ENCODE measurements around the gene PALMD. TPM values are rescaled to one million over a fixed set of nuclear protein-coding genes. Genes with fewer than 3 reads are reported as not detected.

Gene PALMD
- total RNA-seq, 1 donor from 2014 or later, result 1.3 TPM

DNA sequence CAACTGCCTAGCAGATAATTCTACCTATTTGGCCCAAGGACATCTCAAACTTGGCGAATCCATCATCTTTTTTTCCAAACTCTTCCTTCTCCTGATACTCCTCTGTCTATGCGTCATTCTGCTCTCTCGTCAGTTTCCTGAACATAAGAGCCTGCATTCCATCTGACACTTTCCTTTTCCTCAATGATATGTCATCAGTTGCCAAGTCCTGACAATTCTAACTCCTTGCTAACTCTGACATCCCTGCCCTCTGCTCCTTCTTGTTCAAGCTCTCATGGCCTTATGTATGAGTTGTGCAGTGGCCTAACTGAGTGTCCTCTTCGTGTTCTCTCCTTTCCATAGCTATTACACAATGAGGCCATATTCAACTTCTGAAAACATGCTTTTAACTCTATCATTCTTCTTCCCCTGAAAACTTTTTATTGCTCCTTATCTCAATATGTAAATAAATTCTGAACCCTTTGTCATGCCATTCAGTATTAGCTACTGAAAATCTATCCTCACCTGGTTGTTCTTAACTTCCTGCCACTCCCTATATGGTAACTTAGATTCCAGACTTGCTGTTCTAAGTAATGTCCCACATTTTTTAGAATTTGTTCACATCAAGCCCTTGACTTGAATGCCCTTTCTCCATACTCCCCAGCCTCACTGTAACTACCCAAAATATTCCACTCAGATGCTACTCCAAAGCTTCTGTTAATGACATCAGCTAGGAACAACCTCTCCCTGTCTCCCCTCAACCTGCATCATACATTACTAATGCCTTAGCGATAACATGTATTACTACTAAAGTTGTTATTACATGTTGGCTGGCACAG, 11.5 kb downstream of the PALMD start:
- peak; percentile 36 for FAIRE-seq

DNA sequence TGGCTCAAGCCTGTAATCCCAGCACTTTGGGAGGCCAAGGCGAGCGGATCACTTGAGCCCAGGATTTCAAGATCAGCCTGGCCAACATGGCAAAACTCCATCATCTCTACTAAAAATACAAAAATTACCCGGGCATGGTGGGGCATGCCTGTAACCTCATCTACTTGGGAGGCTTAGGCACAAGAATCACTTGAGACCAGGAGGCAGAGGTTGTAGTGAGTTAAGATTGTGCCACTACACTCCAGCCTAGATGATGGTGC, 12.0 kb downstream of the PALMD start:
- H3K4me3 ChIP-seq (ENCODE audit: low read depth, low read length), result no peak overlapping the region
- TF ChIP-seq, protein P1, sequence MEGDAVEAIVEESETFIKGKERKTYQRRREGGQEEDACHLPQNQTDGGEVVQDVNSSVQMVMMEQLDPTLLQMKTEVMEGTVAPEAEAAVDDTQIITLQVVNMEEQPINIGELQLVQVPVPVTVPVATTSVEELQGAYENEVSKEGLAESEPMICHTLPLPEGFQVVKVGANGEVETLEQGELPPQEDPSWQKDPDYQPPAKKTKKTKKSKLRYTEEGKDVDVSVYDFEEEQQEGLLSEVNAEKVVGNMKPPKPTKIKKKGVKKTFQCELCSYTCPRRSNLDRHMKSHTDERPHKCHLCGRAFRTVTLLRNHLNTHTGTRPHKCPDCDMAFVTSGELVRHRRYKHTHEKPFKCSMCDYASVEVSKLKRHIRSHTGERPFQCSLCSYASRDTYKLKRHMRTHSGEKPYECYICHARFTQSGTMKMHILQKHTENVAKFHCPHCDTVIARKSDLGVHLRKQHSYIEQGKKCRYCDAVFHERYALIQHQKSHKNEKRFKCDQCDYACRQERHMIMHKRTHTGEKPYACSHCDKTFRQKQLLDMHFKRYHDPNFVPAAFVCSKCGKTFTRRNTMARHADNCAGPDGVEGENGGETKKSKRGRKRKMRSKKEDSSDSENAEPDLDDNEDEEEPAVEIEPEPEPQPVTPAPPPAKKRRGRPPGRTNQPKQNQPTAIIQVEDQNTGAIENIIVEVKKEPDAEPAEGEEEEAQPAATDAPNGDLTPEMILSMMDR (IDR thresholded peaks at IDR 0.05; ENCODE audit: insufficient read depth, low read length, severe bottlenecking), result no peak
- DNase-seq (ENCODE audit: low read depth) (no peak), FAIRE-seq (no peak)
- no peaks in the 10 kb centered on the region for H3K27me3 ChIP-seq (ENCODE audit: control insufficient read depth, insufficient read depth, low read length)
- H3K36me3 ChIP-seq (ENCODE audit: control insufficient read depth, insufficient read depth, low read length), result no peaks in the 10 kb centered on the region

More for the DNA sequence above, 11.5 kb downstream of the PALMD start:
- no peaks in the 10 kb centered on the region for H3K27me3 ChIP-seq (ENCODE audit: control insufficient read depth, insufficient read depth, low read length)
- no peaks in the 10 kb centered on the region for H3K36me3 ChIP-seq (ENCODE audit: control insufficient read depth, insufficient read depth, low read length)
- TF ChIP-seq, protein P1 (IDR thresholded peaks at IDR 0.05; ENCODE audit: insufficient read depth, low read length, severe bottlenecking), result no peak
- peak; percentile 98 for DNase-seq (ENCODE audit: low read depth)
- no peak overlapping the region for H3K4me3 ChIP-seq (ENCODE audit: low read depth, low read length)

DNA sequence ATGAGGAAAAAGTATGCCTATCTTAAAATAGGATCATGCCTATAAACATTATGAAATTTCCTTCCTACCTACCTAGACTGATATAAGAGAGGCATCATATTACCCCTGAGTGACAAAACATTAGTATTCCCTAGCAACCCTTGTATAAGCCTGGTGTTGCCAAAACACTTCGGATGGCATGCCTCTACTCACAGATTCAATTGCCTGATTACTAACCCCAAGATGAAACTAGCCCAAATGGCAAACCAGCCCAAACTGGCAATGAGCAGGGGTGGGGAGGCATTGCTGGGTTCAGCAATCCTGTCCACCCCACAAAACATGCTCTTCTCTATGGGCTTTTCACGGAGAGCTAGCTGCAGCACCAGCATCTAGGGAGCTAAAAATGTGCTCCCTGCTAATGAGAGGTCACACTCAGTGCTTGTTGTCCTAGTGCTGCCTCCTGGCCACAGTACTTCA, 13.9 kb downstream of the PALMD start:
- Histone ChIP-seq H3K27me3 (ENCODE audit: control insufficient read depth, insufficient read depth, low read length) (no peaks in the 10 kb centered on the region), H3K36me3 (ENCODE audit: control insufficient read depth, insufficient read depth, low read length) (no peaks in the 10 kb centered on the region), H3K4me3 (ENCODE audit: low read depth, low read length) (no peak overlapping the region)
- TF ChIP-seq, protein P1 (IDR thresholded peaks at IDR 0.05; ENCODE audit: insufficient read depth, low read length, severe bottlenecking), result no peak
- DNase-seq (ENCODE audit: low read depth), result peak; percentile 99
- peak; percentile 79 for FAIRE-seq

DNA sequence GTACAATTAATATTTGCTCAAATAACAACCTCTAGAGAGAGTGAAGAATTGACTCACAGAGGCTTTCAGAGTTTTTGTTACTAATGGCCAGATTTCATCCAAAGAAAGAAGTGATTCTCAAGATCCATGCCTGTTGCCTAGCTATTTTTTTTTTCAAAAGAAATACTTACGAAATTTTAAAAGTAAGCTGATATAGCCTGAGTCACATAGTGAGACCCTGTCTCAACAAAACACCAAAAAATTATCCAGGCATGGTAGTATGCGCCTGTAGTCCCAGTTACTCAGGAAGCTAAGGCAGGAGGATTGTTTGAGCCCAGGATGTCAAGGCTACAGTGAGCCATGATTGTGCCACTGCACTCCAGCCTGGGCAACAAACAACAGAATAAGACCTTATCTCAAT, 14.6 kb downstream of the PALMD start:
- TF ChIP-seq, protein P1 (IDR thresholded peaks at IDR 0.05; ENCODE audit: insufficient read depth, low read length, severe bottlenecking), result no peak
- Histone ChIP-seq H3K27me3 (ENCODE audit: control insufficient read depth, insufficient read depth, low read length) (no peaks in the 10 kb centered on the region), H3K36me3 (ENCODE audit: control insufficient read depth, insufficient read depth, low read length) (no peaks in the 10 kb centered on the region), H3K4me3 (ENCODE audit: low read depth, low read length) (no peak overlapping the region)
- FAIRE-seq (no peak), DNase-seq (ENCODE audit: low read depth) (peak; percentile 83)

DNA sequence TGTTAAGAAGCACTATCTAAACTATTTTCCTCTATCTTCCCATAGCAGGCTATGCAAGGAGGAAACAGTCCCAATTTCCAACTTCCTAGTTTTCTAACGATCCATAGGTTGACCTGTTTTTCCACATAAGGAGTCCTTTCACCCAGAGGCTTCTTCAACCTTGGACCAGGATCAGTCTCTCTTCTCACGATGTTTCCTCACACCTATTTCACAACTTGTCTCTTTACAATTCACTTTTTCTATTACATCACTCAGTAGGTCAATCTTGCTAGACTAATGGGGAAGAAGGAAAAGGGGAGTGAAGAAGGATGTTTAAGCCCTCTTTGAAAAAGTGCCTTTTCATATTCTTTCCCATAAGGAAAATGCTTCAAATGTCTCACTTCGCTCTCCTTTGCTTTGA, 15.9 kb downstream of the PALMD start:
- TF ChIP-seq, protein P1 (IDR thresholded peaks at IDR 0.05; ENCODE audit: insufficient read depth, low read length, severe bottlenecking), result no peak
- no peak for FAIRE-seq

More for the DNA sequence above, 15.9 kb downstream of the PALMD start:
- no peaks in the 10 kb centered on the region for H3K36me3 ChIP-seq (ENCODE audit: control insufficient read depth, insufficient read depth, low read length)
- no peak overlapping the region for H3K4me3 ChIP-seq (ENCODE audit: low read depth, low read length)
- peak; percentile 38 for DNase-seq (ENCODE audit: low read depth)
- H3K27me3 ChIP-seq (ENCODE audit: control insufficient read depth, insufficient read depth, low read length), result no peaks in the 10 kb centered on the region

All from bronchial epithelial cell (primary cell).